ENCODE measurements around the gene KSR2.

GRCh38 chr12:117986705-117987469, 18.1 kb upstream of the KSR2 start:
- TF ChIP-seq EZH2 (IDR thresholded peaks at IDR 0.05) = no peak
- TF ChIP-seq POLR2AphosphoS5 (IDR thresholded peaks at IDR 0.05; ENCODE audit: borderline replicate concordance, low read depth, low read length) = no peak

All from SK-N-MC (cell line).